Endometrial microvascular endothelial cells (primary cell): ENCODE results near the gene ATP1B2. TPM values are rescaled to one million over a fixed set of nuclear protein-coding genes. Genes with fewer than 3 reads are reported as not detected.

Experiments used
- in situ Hi-C: cut with HindIII; loops from 2 replicates; pipeline ENCODE4 v1.10.0; 2017; ENCODE audit warnings: low sequenced_read_pairs, low pct_unique_long_range_greater_than_20kb; ENCODE audit errors: inconsistent ontology term
- total RNA-seq: library from RNA; depleted of rRNA; stranded (reverse); fragments of >200 nt; gene quantifications from one replicate; pipeline ENCODE4 v1.2.3, GENCODE V29; 2015; ENCODE audit errors: inconsistent ontology term

The ATP1B2 gene
- total RNA-seq, 1 donor from 2014 or later: not detected

- in situ Hi-C loops: no loop called here
Observed at GRCh38 chr17:7668482-7668881, 17.8 kb downstream of the ATP1B2 start.

GRCh38 chr17:7673239-7673638 is 22.5 kb downstream of the ATP1B2 start:
- in situ Hi-C loops: no loop called here

GRCh38 chr17:7674934-7675333 is 24.2 kb downstream of the ATP1B2 start:
- in situ Hi-C loops: no loop called here

DNA sequence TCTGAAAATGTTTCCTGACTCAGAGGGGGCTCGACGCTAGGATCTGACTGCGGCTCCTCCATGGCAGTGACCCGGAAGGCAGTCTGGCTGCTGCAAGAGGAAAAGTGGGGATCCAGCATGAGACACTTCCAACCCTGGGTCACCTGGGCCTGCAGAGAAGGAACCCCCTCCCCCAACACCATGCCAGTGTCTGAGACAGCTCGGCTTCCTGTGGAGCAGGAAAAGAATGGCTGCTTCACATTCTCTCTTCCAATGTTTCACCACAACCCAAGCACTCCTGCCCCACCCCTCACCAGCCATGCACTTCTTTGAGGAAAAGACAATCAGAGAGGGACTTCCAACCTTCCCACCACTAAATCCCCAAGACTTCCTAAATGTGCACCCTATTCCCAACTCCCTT is 25.8 kb downstream of the ATP1B2 start:
- in situ Hi-C loops: no loop called here

DNA sequence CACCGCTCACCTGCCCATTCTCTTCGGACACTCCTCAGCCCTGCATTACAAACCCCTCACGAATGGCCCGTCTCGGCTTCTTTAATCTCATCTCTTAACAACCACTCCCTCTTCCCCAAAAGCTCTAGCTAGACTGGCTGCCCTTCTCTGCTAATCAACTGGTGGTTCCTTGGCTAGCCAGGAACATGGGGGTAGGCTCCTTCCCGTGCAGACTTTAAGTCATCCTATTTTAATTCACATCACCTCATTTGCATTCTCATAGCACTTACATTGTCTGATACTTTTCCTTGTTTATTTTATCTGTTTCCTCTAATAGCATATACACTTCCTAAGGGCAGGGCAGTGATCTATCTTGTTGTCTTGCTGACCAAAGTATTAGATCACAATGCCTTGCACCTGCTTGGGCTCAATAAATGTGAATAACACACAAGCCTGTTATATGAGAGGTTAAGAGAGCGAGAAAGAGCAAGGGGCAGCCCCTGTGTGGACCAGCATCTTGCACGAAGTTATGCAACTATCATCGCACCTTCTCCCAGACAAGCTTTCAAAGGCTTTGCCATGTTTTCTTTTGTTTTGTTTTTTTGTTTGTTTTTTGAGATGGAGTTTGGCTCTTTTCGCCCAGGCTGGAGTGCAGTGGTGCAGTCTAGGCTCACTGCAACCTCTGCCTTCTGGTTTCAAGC is 26.8 kb downstream of the ATP1B2 start:
- in situ Hi-C loops: no loop called here

- in situ Hi-C loops: no loop called here
Observed at GRCh38 chr17:7684851-7685532, 34.3 kb downstream of the ATP1B2 start.

DNA sequence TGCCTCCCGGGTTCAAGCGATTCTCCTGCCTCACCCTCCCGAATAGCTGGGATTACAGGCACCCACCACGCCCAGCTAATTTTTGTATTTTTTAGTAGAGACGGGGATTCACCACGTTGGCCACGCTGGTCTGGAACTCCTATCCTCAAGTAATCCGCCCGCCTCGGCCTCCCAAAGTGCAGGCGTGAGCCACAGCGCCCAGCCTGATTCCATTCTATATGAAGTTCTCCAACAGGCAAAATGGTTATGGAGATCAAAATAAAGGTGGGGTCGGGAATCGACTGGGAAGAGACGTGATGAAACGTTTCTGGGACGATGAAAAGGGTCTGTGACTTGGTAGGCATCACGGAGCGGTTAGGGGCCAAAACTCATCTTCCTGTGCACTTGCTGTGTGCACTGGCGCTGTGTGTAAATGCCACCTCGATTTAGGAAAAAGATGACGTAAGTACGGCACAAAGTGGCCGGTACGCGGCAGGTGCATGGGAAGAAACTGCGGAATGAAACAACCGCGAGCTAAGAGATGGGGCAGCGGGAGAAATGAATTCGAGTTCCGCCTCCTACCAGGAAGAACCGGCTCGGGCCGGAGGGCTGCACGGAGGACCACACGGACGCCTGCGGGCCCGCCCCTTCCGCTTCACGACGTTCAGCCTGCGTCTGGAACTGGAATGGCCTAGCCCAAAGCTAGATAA is 35.0 kb downstream of the ATP1B2 start:
- in situ Hi-C loops: no loop called here

DNA sequence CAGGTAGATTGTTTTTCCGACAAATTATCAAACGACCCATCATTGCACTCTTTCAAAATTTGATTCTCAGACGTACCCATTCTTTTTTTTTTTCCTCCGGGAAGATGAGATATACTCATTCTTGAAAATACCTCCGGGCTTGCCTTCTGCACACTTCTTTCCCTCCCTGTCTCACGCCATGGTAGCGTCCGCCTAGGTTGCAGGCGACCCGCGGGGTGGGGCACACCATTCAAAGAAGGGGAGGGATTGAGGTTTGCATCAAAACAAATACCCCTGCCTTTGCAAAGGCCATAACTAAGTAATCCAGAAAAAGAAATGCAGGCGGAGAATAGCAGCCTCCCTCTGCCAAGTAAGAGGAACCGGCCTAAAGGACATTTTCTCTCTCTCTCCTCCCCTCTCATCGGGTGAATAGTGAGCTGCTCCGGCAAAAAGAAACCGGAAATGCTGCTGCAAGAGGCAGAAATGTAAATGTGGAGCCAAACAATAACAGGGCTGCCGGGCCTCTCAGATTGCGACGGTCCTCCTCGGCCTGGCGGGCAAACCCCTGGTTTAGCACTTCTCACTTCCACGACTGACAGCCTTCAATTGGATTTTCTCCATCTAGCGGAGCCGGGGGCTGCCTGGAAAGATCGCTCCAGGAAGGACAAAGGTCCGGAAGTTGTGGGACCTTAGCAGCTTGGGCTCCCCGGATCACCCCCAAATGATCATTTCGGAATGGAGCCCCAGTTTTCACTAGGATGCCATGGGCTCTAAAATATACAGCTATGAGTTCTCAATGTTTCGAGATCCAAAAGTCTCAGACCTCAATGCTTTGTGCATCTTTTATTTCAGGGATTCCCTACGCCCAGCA is 35.7 kb downstream of the ATP1B2 start:
- in situ Hi-C loops: no loop called here

GRCh38 chr17:7687072-7687907 is 36.6 kb downstream of the ATP1B2 start, which contains the start of gene TP53:
Gene TP53, minus strand, starts transcription at chr17:7687490. Its CDS starts 10,896 bp downstream, at chr17:7676594.
- in situ Hi-C loops: no loop called here

- in situ Hi-C loops: no loop called here
Observed at GRCh38 chr17:7687908-7688807, 37.4 kb downstream of the ATP1B2 start, which contains the start of gene WRAP53. Gene WRAP53, plus strand, starts transcription at chr17:7688477. Its CDS starts 172 bp downstream, at chr17:7688649.

GRCh38 chr17:7688808-7689316 is 38.1 kb downstream of the ATP1B2 start:
- in situ Hi-C loops: no loop called here

DNA sequence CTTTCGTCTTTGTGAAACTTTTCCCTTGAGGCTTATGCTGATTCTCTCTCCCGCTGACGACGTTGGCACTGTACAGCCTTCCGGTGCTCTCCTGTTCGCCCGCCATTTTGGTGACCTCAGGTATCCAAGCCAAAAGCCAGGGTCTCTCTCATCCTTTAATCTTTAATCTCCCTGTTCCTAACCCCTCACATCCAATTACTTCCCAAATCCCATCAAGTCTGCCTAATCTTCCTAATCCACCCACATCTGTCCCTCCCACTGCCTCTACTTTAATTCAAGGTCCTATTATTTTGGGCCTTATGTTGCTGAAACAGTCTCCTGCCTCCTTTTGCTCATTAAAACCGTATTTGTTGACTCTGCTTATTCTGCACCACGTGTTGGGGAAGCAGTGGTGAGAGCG is 44.9 kb downstream of the ATP1B2 start:
- in situ Hi-C loops: no loop called here

DNA sequence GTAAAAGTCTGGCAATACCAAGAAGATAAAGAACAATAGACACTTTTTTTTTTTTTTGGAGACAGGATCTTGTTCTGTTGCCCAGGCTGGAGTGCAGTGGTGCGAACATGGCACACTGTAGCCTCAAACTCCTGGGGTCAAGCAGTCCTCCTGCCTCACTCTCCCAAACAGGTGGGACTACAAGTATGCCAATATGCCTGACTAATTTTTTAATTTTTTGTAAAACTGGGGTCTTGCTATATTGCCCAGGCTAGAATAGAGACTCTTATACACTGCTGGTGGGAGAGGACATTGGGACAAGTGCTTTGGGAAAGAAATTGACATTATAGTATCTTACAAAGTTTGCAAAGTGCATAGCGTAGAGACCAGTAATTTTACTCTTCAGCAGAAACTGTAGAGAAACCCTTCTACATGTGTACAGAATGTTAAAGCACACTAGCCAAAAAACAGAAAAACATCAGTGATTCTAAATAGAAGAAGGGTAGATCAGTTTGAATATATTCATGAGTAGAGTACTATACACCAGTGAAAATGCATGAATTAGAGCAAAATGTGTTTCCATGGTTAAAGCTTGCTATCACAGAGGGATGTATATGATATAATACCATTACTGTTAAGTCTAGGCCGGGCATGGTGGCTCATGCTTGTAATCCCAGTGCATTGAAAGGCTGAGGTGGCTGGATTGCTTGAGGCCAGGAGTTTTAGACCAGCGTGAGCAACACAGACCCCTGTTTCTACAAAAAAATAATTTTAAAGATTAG is 47.3 kb downstream of the ATP1B2 start:
- in situ Hi-C loops: no loop called here

DNA sequence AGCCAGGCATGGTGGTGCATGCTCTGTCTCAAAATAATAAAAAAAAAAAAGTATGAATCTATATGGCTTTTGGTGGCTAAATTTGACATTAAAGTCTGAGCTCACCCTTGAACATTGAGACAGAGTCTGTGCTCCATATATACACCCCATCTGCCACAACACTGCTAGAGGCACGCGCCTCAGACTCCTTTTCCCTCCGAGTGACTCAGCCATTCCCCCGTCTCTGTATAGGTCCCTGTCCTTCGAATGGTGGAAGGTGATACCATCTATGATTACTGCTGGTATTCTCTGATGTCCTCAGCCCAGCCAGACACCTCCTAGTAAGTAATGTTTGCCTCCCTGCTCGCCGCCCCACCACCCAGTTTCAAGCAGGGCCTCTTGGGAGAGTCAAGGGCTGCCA is 49.8 kb downstream of the ATP1B2 start:
- in situ Hi-C loops: no loop called here

GRCh38 chr17:7701681-7702080 is 51.0 kb downstream of the ATP1B2 start:
- in situ Hi-C loops: no loop called here

DNA sequence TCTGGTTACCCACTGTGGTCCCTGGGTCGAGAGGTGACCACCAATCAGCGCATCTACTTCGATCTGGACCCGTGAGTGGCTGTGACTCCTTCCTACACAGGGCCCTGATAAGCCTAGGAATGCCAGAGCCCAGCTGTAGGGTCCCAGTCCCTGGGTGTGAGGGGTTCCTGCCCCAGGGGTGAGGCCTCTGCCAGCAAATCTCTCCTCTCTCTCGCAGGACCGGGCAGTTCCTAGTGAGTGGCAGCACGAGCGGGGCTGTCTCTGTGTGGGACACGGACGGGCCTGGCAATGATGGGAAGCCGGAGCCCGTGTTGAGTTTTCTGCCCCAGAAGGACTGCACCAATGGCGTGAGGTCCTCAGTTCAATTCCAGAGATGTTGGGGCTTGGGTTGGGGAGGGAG is 52.0 kb downstream of the ATP1B2 start:
- in situ Hi-C loops: no loop called here
